ENCODE data around the gene MAGEA3. TPM values are rescaled to one million over a fixed set of nuclear protein-coding genes. Genes with fewer than 3 reads are reported as not detected.
"Not testable (repeated sequence)": the region's sequence is repeated elsewhere in the genome, so short reads cannot be mapped to it uniquely, and the experiment has no call there.

The MAGEA3 gene
- total RNA-seq, 3 donors from 2014 or later, result not detected

DNA sequence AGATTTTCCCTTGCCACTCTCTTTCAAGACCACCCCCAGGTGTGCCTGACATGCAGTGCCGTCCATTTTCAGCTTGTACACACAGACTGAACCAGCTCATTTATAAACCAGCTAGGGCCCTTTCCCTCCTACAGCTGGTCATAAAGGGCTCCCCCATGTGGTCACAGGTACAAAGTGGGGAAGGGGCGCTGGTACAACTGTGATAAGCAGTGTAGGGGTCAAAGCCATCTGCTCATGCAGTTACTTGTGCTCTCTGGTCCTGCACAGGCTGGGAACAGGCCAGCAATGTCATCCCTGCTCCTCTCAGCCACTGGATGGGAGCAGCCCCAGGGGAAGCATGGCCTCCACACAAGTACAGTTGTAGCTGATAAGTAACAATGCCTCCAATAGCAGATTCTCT is 40.3 kb upstream of the MAGEA3 start:
- no peaks in the 10 kb centered on the region for H3K4me1 ChIP-seq
- TF ChIP-seq CTCF (IDR thresholded peaks at IDR 0.05) (no peak), POLR2A (IDR thresholded peaks at IDR 0.05) (no peak), POLR2AphosphoS5 (IDR thresholded peaks at IDR 0.05) (no peak)
- H3K27ac ChIP-seq, result no peak overlapping the region
- peaks cover 0 to 6% of the 10 kb centered on the region in 2 donors for H3K9me3 ChIP-seq
- no peaks in the 10 kb centered on the region for H3K36me3 ChIP-seq
- intact Hi-C loops (cut with DNase I; ENCODE audit: low total_unique reads), result no loop called here
- no peak overlapping the region for H3K4me3 ChIP-seq
- peaks cover 0 to 63% of the 10 kb centered on the region in 2 donors for H3K27me3 ChIP-seq
- DNase-seq (ENCODE audit: low spot score in 2 of 2), result no peak

DNA sequence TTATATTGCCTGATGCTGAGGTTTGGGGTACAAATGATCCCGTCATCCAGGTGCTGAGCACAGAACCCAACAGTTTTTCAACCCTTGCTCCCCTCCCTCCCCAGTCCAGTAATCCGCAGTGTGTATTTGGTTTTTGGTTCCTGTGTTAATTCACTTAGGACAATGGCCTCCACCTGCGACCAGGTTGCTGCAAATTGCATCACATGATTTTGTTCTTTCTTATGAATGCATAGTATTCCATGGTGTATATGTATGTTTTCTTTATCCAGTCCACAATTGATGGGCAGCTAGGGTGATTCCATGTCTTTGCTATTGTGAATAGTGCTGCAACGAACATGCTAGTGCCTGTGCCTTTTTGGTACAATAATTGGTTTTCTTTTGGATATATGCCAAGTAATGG is 35.5 kb upstream of the MAGEA3 start:
- no peak for TF ChIP-seq POLR2AphosphoS5 (IDR thresholded peaks at IDR 0.05)
- TF ChIP-seq CTCF (IDR thresholded peaks at IDR 0.05), result no peak
- TF ChIP-seq POLR2A (IDR thresholded peaks at IDR 0.05), result no peak
- no peak overlapping the region for H3K4me3 ChIP-seq
- no peak for DNase-seq (ENCODE audit: low spot score in 2 of 2)
- intact Hi-C loops (cut with DNase I; ENCODE audit: low total_unique reads), result no loop called here
- no peak overlapping the region for H3K27ac ChIP-seq
- H3K9me3 ChIP-seq, result peaks cover 0 to 23% of the 10 kb centered on the region in 2 donors
- H3K4me1 ChIP-seq, result no peaks in the 10 kb centered on the region
- peaks cover 0 to 27% of the 10 kb centered on the region in 2 donors for H3K27me3 ChIP-seq
- no peaks in the 10 kb centered on the region for H3K36me3 ChIP-seq

DNA sequence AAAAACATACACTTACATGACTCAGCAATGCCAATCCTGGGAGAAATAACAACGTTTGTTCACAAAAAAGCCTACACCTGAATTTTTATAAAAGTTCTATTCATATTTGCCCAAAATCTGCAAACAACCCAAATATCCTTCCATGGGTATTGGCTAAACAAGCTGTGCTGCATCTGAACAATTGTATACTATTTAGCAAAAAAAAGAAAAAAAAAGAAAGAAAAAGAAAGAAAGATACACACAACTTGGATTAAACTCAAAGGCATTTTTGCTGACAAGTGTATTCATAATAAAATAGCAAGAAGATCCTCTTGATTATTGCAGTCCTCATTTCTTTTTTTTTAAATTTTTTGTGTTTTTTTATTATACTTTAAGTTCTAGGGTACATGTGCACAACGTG is 24.5 kb upstream of the MAGEA3 start:
- TF ChIP-seq CTCF (IDR thresholded peaks at IDR 0.05) (no peak), POLR2AphosphoS5 (IDR thresholded peaks at IDR 0.05) (no peak), POLR2A (IDR thresholded peaks at IDR 0.05) (no peak)
- no peaks in the 10 kb centered on the region for H3K36me3 ChIP-seq

DNA sequence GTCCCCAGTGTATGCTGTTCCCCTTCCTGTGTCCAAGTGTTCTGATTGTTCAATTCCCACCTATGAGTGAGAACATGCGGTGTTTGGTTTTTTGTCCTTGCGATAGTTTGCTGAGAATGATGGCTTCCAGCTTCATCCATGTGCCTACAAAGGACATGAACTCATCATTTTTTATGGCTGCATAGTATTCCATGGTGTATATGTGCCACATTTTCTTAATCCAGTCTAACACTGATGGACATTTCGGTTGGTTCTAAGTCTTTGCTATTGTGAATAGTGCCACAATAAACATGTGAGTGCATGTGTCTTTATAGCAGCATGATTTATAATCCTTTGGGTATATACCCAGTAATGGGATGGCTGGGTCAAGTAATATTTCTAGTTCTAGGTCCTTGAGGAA is 23.9 kb upstream of the MAGEA3 start:
- H3K4me1 ChIP-seq; DNase-seq (ENCODE audit: low spot score in 2 of 2); intact Hi-C loops (cut with DNase I; ENCODE audit: low total_unique reads); H3K27ac ChIP-seq; H3K9me3 ChIP-seq; H3K27me3 ChIP-seq; H3K36me3 ChIP-seq; H3K4me3 ChIP-seq: not testable (repeated sequence)

More for the DNA sequence above, 24.5 kb upstream of the MAGEA3 start:
- no peaks in the 10 kb centered on the region for H3K4me1 ChIP-seq
- H3K27ac ChIP-seq, result no peak overlapping the region
- H3K9me3 ChIP-seq, result peaks cover 0 to 8% of the 10 kb centered on the region in 2 donors
- no peak for DNase-seq (ENCODE audit: low spot score in 2 of 2)
- H3K27me3 ChIP-seq, result peaks cover 0 to 8% of the 10 kb centered on the region in 2 donors
- intact Hi-C loops (cut with DNase I; ENCODE audit: low total_unique reads), result no loop called here
- H3K4me3 ChIP-seq, result no peak overlapping the region

DNA sequence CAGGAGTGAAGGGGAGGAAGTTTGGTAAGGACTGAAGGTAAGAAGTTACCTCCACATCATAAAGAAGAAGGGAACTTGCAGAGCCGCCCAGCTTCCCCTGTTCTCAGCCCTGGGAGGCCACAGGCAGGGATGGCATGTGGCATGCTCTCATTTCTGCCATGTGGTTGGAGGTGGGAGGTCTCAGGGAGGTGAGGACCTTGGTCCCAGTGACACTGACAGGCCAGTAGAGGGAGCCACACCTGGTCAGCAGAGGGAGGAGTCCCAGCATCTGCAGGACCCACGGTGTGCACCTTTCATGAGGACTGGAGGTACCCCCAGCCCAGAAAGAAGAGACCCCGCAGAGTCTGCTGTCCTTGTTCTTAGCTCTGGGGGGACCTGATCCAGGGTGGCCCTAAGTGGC is 17.6 kb upstream of the MAGEA3 start:
- H3K27me3 ChIP-seq; H3K9me3 ChIP-seq; H3K4me1 ChIP-seq; DNase-seq (ENCODE audit: low spot score in 2 of 2); intact Hi-C loops (cut with DNase I; ENCODE audit: low total_unique reads); H3K4me3 ChIP-seq; H3K36me3 ChIP-seq; H3K27ac ChIP-seq: not testable (repeated sequence)

DNA sequence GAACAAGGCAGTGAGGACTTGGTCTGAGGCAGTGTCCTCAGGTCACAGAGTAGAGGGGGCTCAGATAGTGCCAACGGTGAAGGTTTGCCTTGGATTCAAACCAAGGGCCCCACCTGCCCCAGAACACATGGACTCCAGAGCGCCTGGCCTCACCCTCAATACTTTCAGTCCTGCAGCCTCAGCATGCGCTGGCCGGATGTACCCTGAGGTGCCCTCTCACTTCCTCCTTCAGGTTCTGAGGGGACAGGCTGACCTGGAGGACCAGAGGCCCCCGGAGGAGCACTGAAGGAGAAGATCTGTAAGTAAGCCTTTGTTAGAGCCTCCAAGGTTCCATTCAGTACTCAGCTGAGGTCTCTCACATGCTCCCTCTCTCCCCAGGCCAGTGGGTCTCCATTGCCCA is 1.8 kb downstream of the MAGEA3 start:
- DNase-seq (ENCODE audit: low spot score in 2 of 2), result peak in 1 of 2 donors; percentile 22
- H3K9me3 ChIP-seq; H3K27ac ChIP-seq; intact Hi-C loops (cut with DNase I; ENCODE audit: low total_unique reads); H3K4me3 ChIP-seq; H3K4me1 ChIP-seq; H3K36me3 ChIP-seq; H3K27me3 ChIP-seq: not testable (repeated sequence)

- H3K27me3 ChIP-seq; H3K4me3 ChIP-seq; H3K27ac ChIP-seq; H3K4me1 ChIP-seq; H3K9me3 ChIP-seq; H3K36me3 ChIP-seq; intact Hi-C loops (cut with DNase I; ENCODE audit: low total_unique reads); DNase-seq (ENCODE audit: low spot score in 2 of 2): not testable (repeated sequence)
Measured at GRCh38 chrX:152706500-152706899, 7.9 kb downstream of the MAGEA3 start.

GRCh38 chrX:152709173-152709572 is 10.6 kb downstream of the MAGEA3 start, which contains the start of gene CSAG2:
CSAG2 (minus strand) TSS chrX:152709273; CDS start chrX:152709112, 161 bp downstream.
- intact Hi-C loops (cut with DNase I; ENCODE audit: low total_unique reads); H3K27ac ChIP-seq; H3K4me1 ChIP-seq; H3K9me3 ChIP-seq; H3K27me3 ChIP-seq; DNase-seq (ENCODE audit: low spot score in 2 of 2); H3K4me3 ChIP-seq; H3K36me3 ChIP-seq: not testable (repeated sequence)

DNA sequence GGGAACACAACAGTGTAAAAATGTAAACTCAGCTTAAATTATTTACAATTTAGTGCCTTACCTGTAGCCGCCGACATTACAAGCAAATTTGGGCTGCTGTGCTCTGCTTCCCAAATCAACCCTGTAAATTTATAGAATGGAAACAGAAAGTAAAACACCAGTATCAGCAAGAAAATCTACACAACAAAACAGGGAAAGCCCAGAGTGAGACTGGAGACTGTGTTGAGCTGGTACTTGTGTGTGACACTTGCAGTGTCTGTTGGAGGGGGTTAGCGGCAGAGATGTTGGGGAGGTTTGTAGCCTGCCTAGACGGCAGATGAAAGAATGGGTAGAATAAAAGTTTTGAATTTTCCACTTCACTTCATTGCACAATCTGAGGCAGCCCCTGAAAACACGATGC is 14.6 kb downstream of the MAGEA3 start:
- H3K27me3 ChIP-seq; DNase-seq (ENCODE audit: low spot score in 2 of 2); H3K4me1 ChIP-seq; H3K4me3 ChIP-seq; intact Hi-C loops (cut with DNase I; ENCODE audit: low total_unique reads); H3K36me3 ChIP-seq; H3K9me3 ChIP-seq; H3K27ac ChIP-seq: not testable (repeated sequence)

- intact Hi-C loops (cut with DNase I; ENCODE audit: low total_unique reads); H3K4me3 ChIP-seq; H3K36me3 ChIP-seq; H3K4me1 ChIP-seq; DNase-seq (ENCODE audit: low spot score in 2 of 2); H3K27ac ChIP-seq; H3K9me3 ChIP-seq; H3K27me3 ChIP-seq: not testable (repeated sequence)
Measured at GRCh38 chrX:152713815-152714787, 15.5 kb downstream of the MAGEA3 start, which contains the start of gene MAGEA2B. MAGEA2B (plus strand) TSS chrX:152714628; CDS start chrX:152717107, 2,479 bp downstream.

All from breast epithelium (tissue), 4 donors.